H1 (cell line): Measurements from ENCODE around the gene PARD3.
A peak's percentile ranks its signal among the peaks of the same experiment; 100 is the strongest.

ENCODE experiments used
- CBX8 ChIP-seq: fragments of 300-800, 300-1000 bp; sonication (generic); IDR thresholded peaks from 2 replicates; pipeline ENCODE4 v1.7.1; 2016; ENCODE audit warnings: low read depth, low read length, borderline replicate concordance
- CEBPB ChIP-seq: IDR thresholded peaks from 2 replicates; pipeline ENCODE4 v1.6.1; 2012; ENCODE audit warnings: low read depth, low read length
- CHD2 ChIP-seq: IDR thresholded peaks from 2 replicates; pipeline ENCODE4 v1.6.1; 2012; ENCODE audit warnings: low read length, improper control_type of control experiment
- POLR2A ChIP-seq, 2 experiments: IDR thresholded peaks; 1 replicate in 1 of 2; 2 replicates in 1 of 2; pipeline ENCODE4 v1.6.1; 2011; ENCODE audit warnings: low read depth in 2 of 2, low read length in 2 of 2, mild to moderate bottlenecking in 2 of 2; ENCODE audit errors: control extremely low read depth in 1 of 2
- RAD21 ChIP-seq, 2 experiments: IDR thresholded peaks in 1 of 2; conservative IDR thresholded peaks in 1 of 2; 2 replicates each; pipeline ENCODE4 v1.6.1; 2011; ENCODE audit warnings: low read depth in 2 of 2, low read length in 2 of 2, improper control_type of control experiment in 1 of 2, inconsistent platforms in 1 of 2, mild to moderate bottlenecking in 1 of 2, moderate library complexity in 1 of 2
- TBP ChIP-seq: IDR thresholded peaks from 2 replicates; pipeline ENCODE4 v1.6.1; 2011; ENCODE audit warnings: low read depth, low read length, improper control_type of control experiment
- YY1 ChIP-seq: IDR thresholded peaks from 2 replicates; pipeline ENCODE4 v1.6.1; 2011; ENCODE audit warnings: low read depth, mild to moderate bottlenecking, low read length
- TF ChIP-seq, protein P1 (sequence below), 3 experiments: IDR thresholded peaks; 1 replicate in 2 of 3; 2 replicates in 1 of 3; pipeline versions ENCODE4 v1.5.1 to v1.6.1; 2011; ENCODE audit warnings: low read length in 3 of 3, mild to moderate bottlenecking in 3 of 3, inconsistent platforms in 2 of 3, low read depth in 1 of 3, moderate library complexity in 1 of 3; ENCODE audit not compliant: insufficient read depth in 1 of 3; ENCODE audit errors: control extremely low read depth in 1 of 3

- no peak for TF ChIP-seq POLR2A (IDR thresholded peaks at IDR 0.05; ENCODE audit: control extremely low read depth in 1 of 2, low read depth in 2 of 2, low read length in 2 of 2)
- TF ChIP-seq YY1: no peak
- TF ChIP-seq CBX8: no peak
- TF ChIP-seq, protein P1, sequence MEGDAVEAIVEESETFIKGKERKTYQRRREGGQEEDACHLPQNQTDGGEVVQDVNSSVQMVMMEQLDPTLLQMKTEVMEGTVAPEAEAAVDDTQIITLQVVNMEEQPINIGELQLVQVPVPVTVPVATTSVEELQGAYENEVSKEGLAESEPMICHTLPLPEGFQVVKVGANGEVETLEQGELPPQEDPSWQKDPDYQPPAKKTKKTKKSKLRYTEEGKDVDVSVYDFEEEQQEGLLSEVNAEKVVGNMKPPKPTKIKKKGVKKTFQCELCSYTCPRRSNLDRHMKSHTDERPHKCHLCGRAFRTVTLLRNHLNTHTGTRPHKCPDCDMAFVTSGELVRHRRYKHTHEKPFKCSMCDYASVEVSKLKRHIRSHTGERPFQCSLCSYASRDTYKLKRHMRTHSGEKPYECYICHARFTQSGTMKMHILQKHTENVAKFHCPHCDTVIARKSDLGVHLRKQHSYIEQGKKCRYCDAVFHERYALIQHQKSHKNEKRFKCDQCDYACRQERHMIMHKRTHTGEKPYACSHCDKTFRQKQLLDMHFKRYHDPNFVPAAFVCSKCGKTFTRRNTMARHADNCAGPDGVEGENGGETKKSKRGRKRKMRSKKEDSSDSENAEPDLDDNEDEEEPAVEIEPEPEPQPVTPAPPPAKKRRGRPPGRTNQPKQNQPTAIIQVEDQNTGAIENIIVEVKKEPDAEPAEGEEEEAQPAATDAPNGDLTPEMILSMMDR (IDR thresholded peaks at IDR 0.05; ENCODE audit: control extremely low read depth in 1 of 3, insufficient read depth in 1 of 3, low read depth in 1 of 3, low read length in 3 of 3): no peak
- no peak for TF ChIP-seq RAD21 (IDR thresholded peaks at IDR 0.05 in 1 of 2, conservative IDR thresholded peaks at IDR 0.05 in 1 of 2; ENCODE audit: low read depth in 2 of 2, low read length in 2 of 2)
- no peak for TF ChIP-seq CHD2
- peak; percentile 65 for TF ChIP-seq CEBPB
- TF ChIP-seq TBP: no peak
Measured at GRCh38 chr10:34584164-34584563, 230.9 kb downstream of the PARD3 start.
